GM18499 (cell line): ENCODE data around the gene ZC3H8.

Experiments
- ATAC-seq: cut with Tn5 transposase; IDR thresholded peaks from one replicate; pipeline ENCODE4 v1.9.1; 2021; ENCODE audit warnings: moderate number of reproducible peaks; ENCODE audit not compliant: insufficient read depth, unreplicated experiment

The ZC3H8 gene

GRCh38 chr2:112168422-112169124 lies 86.3 kb downstream of the ZC3H8 start:
- no peak for ATAC-seq

GRCh38 chr2:112166806-112167499 lies 87.9 kb downstream of the ZC3H8 start:
- ATAC-seq, result no peak

- no peak for ATAC-seq
These were observed 89.5 kb downstream of the ZC3H8 start for GRCh38 chr2:112165296-112165695.

- no peak for ATAC-seq
These were observed 90.0 kb downstream of the ZC3H8 start for GRCh38 chr2:112164876-112165275.

GRCh38 chr2:112163541-112163981 lies 91.3 kb downstream of the ZC3H8 start:
- ATAC-seq, result no peak

- ATAC-seq, result no peak
These were observed 91.9 kb downstream of the ZC3H8 start for GRCh38 chr2:112162956-112163355.

GRCh38 chr2:112162341-112162740 lies 92.5 kb downstream of the ZC3H8 start:
- no peak for ATAC-seq
